ENCODE results near the gene NFYC.
"Not testable (repeated sequence)": the region's sequence is repeated elsewhere in the genome, so short reads cannot be mapped to it uniquely, and the experiment has no call there.

NFYC gene

GRCh38 chr1:40665335-40666171, 26.0 kb upstream of the NFYC start, which contains the start of gene RIMS3:
Gene RIMS3, minus strand, starts transcription at chr1:40665682. Its CDS starts 23,757 bp downstream, at chr1:40641925.
- peak; percentile 66 for DNase-seq

- peak; percentile 51 for DNase-seq
Measured at GRCh38 chr1:40668769-40669525, 22.6 kb upstream of the NFYC start.

GRCh38 chr1:40673452-40673851, 18.1 kb upstream of the NFYC start:
- DNase-seq, result no peak

- DNase-seq, result no peak
Measured at GRCh38 chr1:40676501-40676900, 15.0 kb upstream of the NFYC start.

GRCh38 chr1:40679165-40679953, 12.1 kb upstream of the NFYC start:
- DNase-seq, result no peak

- no peak for DNase-seq
Measured at GRCh38 chr1:40684669-40685068, 6.8 kb upstream of the NFYC start.

GRCh38 chr1:40687059-40687458, 4.4 kb upstream of the NFYC start:
- no peak for DNase-seq

GRCh38 chr1:40687661-40688060, 3.8 kb upstream of the NFYC start:
- DNase-seq, result no peak

- DNase-seq, result no peak
Measured at GRCh38 chr1:40689737-40690136, 1.8 kb upstream of the NFYC start.

- DNase-seq, result no peak
Measured at GRCh38 chr1:40690771-40691537, 550 bp upstream of the NFYC start.

- DNase-seq, result peak; percentile 42
Measured at GRCh38 chr1:40692429-40692895, 958 bp downstream of the NFYC start.

GRCh38 chr1:40693425-40693824, 1.9 kb downstream of the NFYC start:
- no peak for DNase-seq

- DNase-seq, result no peak
Measured at GRCh38 chr1:40694353-40694874, 2.9 kb downstream of the NFYC start.

- DNase-seq, result no peak
Measured at GRCh38 chr1:40696294-40696693, 4.8 kb downstream of the NFYC start.

- DNase-seq, result no peak
Measured at GRCh38 chr1:40697436-40697835, 5.9 kb downstream of the NFYC start.

GRCh38 chr1:40699787-40700186, 8.3 kb downstream of the NFYC start:
- peak; percentile 83 for DNase-seq

- DNase-seq, result no peak
Measured at GRCh38 chr1:40701684-40702083, 10.2 kb downstream of the NFYC start.

- not testable (repeated sequence) for DNase-seq
Measured at GRCh38 chr1:40702810-40703209, 11.3 kb downstream of the NFYC start.

- DNase-seq, result peak; percentile 14
Measured at GRCh38 chr1:40703316-40703715, 11.8 kb downstream of the NFYC start.

GRCh38 chr1:40704817-40705733, 13.6 kb downstream of the NFYC start:
- no peak for DNase-seq

GRCh38 chr1:40706626-40707025, 15.1 kb downstream of the NFYC start:
- no peak for DNase-seq
